GM08714 (cell line): Measurements from ENCODE around the gene CCSER1.

Experiments
- H3K4me3 ChIP-seq: fragments of 200-500 bp; sonication (Bioruptor generic); 2 replicates; pipeline ENCODE4 v1.5.1; 2014; ENCODE audit warnings: mild to moderate bottlenecking, low read length, inconsistent platforms
- ZNF274 ChIP-seq: IDR thresholded peaks from 2 replicates; pipeline ENCODE4 v1.6.1; 2012; ENCODE audit warnings: mild to moderate bottlenecking, low read depth, low read length

The CCSER1 gene

DNA sequence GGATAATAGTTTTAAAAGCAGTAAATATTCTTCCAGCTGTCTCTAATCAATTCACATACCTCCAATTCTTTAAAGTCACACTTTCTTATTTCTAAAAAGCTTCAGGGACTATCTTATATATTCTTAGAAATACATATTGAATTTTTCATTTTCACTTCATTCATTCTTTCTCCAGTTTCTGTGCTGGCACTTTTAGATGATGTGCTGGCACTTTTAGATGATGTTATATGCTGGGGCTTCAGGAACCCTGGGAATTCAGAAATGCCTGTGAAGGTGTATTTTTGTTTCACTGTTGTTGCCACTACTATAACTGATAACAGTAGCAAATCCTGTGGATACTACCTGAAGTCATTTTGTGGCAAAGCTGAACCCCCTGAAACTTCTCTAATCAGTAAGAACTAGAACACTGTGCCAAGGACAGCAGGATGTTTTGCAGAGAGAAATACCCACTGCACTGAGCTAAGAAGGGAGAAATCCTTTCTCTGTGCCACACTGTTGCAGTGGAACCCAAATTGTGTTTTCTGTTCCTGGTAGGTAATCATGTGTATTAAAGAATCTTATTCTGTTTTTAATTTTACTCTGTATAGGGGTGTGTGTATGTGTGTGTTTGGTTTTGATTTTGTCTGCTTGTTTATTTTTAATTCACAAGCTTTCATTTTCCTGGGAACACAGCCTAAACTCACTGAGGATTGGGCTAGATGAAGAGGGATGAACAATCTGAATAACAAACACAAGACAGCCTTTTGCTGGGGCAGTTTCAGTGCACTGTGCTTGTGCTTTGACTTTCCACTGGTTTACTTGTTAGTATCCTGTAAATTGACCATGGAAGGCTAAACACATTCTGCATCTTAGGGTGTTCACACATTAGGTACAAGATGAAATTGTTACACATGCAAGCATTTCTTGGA lies 898.3 kb downstream of the CCSER1 start:
- no peak for TF ChIP-seq ZNF274
- no peak overlapping the region for H3K4me3 ChIP-seq

DNA sequence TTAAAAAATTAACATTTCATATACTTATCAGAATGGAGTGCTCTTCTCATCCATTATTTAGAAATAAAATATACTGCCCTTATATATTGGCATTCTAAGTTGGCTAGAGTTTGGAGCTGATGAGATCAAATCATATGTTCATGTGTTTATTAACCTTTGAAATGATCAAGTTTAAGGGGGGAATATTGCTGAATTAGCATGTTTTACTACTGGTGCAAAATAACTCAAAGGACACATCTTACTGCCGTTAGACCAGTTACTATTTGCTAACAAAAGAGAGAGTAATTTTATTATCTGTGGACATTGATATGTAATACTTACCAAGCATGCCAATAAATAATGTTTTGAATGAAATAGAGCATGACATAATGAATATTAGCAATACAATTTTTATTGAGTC lies 901.0 kb downstream of the CCSER1 start:
- no peak for TF ChIP-seq ZNF274
- H3K4me3 ChIP-seq = no peak overlapping the region

DNA sequence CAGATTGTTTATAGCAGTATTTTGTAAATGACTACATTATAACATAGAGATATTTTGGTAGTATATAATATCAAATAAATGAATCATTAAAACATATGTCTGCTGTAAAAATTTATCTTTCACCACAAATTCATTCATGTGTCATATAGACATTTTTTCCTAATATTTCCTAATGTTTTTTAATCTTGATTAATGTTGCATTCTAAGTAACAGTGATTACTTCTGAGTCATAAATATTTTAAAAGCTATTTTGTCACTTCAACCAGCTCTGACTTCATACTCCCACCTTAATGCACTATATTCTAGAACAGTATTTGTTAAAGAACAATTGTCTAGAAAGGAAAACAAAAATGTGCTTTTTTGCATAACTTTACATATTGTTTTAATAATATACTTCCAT lies 904.6 kb downstream of the CCSER1 start:
- no peak for TF ChIP-seq ZNF274
- H3K4me3 ChIP-seq = no peak overlapping the region

DNA sequence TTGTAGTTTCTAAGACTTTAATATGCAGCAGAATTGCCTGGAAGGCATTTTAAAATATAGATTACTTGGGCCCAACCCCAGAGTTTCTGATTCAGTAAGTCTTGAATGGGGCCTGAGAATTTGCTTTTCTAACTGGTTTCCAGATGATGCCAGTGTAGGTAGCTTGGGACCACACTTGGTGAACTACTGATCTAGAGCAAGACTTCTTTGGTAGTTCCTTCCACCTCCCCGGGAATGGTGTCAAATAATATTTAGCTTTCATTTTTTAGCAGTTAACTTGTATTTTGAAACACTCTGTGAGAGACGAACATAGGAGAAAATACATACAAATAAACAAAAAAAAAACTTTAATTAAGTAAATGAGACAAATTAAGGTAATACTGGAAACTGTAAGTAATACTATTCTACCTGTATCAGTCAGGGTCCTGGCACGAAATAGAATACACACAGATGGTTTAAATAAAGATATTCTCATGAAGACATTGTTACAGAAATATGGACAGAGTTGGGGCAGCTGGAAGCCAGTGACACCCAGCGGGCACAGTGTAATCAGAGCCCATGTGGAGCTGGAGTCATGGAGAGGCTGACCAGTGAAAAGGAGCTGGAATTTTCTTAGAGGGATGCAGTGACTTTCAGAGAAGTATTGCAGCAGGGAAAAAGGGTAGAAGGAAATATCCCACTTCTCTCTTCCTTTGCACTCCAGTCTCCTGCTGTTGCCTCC lies 905.7 kb downstream of the CCSER1 start:
- no peak for TF ChIP-seq ZNF274
- no peak overlapping the region for H3K4me3 ChIP-seq

DNA sequence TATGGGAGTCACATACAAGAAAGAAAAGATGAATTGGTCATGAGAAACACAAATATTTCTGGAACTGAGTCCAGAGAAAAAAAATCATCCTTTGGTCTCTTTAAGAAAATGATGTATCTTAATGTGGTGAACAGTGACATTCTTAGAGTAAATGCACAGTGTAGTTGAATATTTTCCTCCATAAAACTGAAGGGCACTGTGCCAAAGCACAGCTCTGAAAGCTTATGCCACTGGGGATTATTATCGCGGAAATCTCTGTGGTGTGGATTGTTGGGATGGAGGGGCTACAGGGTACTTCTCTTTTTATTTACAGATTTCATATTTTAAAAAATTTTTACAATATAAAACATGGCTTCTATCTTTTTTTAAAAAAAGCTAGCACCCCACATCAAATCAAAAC lies 908.1 kb downstream of the CCSER1 start:
- H3K4me3 ChIP-seq = no peak overlapping the region
- TF ChIP-seq ZNF274 = no peak

DNA sequence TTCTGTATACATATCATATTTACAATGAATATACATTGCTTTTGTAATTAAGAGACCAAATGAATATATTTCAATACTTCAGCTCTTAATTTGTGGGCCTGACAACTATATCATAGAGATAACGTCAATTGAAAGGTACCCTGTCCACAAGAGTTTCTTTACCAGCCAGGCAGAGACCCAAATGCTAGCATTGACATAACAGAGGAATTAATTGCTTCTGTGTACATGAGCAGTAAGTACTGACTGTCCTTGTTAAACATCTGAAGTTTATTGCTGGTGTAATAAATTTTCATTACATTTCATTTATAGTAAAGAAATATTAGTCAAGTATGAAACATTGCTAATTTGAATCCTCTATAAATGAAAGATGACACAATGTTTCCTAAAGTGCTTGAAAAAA lies 910.8 kb downstream of the CCSER1 start:
- H3K4me3 ChIP-seq = no peak overlapping the region
- TF ChIP-seq ZNF274 = no peak

DNA sequence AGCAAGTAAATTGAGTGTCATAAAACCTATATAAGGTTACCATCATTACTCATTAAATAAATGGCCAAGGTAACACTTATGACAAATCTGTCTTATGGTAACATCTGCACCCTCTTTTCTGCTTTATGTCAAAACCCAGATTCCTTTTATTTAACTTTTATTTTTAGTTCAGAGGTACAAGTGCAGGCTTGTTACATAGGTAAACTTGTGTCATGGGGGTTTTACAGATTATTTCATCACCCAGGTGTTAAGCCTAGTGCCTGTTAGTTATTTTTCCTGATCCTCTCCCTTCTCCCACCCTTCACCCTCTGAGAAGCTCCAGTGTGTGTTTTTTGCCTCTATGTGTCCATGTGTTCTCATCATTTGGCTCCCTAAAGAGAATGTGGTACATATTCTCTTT lies 930.7 kb downstream of the CCSER1 start:
- TF ChIP-seq ZNF274 = no peak
- H3K4me3 ChIP-seq = no peak overlapping the region

DNA sequence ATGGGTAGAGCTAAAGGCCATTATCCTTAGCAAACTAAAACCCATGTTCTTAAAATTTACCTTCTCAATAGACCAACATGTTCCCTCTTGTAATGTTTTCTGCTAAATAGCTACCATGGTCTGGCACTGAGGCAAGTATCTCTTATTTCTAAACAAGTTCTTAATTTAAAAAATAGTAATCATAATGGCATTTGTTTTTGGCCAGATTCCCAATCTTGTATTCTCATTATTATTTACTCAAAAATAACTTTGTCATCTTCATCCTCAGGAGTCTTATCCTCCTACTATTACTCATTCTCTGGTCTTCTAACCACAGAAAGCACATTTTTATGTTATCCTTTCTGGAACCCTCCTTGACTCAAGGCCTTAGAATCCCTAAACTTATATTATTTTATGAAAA lies 931.2 kb downstream of the CCSER1 start:
- no peak for TF ChIP-seq ZNF274
- H3K4me3 ChIP-seq = no peak overlapping the region

DNA sequence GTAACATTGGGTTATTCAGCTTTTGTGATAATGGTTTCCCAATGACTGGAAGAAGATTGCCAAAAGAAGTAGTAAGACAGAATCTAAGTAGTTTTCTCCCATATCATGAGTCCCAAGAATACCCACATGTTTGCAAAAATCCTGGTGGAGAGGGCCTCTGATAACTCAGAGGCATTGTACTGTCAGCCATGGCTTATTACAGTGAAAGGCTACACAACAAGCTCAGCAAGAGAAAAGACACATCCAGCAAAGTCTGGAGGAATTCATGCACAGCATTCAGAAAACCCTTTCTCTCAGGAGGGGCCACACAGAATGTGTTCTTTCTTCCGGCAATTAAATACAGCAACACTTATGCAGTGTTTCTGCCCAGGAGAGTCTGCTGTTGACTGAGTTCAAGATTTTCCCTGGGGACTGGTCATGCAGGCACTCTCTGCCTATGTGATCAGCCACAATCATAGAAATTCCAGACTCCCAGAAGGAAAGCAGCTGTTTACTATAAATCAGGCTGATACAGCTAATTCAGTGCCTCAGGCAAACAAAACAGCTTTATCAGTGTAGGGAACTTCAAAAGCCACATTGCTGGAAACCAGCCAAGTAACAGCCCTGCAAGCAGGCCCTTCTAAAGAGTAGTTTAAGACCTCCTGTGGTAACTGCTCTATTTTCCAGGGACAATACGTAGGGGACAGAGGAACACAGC lies 937.1 kb downstream of the CCSER1 start:
- TF ChIP-seq ZNF274 = no peak
- H3K4me3 ChIP-seq = no peak overlapping the region

DNA sequence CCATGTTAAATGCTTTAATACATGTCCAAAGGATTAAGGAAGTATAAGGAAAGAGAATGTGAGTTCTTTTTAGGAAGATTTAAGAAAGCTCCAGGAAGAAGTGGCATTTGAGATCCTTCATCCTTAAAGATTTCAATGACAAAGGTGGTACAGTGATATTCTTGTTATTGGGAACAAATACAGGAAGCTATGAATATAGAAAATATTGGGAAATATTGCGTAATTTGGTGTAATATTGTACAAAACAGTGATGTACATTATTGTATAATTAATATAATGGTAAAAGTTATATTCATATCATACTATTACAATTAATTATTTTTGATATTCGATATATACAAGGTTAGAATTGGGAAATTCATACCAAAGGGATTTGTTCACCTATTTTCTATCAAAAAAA lies 937.9 kb downstream of the CCSER1 start:
- H3K4me3 ChIP-seq = no peak overlapping the region
- no peak for TF ChIP-seq ZNF274

DNA sequence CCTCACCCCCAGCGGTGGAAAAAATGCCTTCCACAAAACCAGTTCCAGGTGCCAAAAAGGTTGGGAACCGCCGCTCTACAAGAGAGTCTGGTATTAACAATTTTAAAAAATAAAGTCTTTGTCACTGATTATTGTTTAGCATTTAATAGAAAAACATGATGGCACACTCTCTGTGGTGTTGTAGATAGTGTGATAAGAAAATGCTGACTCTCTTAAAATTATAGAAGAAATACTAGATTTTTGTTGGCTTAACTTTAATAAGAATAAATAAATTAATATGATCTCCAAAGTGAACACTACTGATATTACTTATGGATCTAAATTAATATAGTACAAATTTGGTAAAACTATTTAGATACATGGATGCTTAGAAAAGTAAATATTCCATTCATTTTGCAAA lies 943.5 kb downstream of the CCSER1 start:
- no peak for TF ChIP-seq ZNF274
- H3K4me3 ChIP-seq = no peak overlapping the region

DNA sequence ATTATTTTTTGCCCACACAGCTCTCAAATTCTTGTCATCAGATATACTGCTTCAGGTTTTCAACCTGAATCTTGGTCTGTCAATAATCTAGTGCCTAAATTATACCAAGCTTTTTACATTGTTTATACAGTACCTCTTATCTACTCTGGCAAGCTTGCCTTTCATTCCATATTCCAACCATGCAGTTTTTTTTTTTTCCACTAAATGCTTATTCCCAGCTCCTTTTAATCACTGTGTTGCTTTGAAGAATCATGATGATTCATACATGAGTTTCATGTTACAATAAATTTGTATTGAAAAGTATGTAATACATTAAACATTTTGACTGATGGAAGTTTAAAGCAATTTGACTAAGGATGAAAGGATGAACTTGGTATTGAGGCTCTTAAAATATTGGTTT lies 949.0 kb downstream of the CCSER1 start:
- no peak for TF ChIP-seq ZNF274
- H3K4me3 ChIP-seq = no peak overlapping the region

DNA sequence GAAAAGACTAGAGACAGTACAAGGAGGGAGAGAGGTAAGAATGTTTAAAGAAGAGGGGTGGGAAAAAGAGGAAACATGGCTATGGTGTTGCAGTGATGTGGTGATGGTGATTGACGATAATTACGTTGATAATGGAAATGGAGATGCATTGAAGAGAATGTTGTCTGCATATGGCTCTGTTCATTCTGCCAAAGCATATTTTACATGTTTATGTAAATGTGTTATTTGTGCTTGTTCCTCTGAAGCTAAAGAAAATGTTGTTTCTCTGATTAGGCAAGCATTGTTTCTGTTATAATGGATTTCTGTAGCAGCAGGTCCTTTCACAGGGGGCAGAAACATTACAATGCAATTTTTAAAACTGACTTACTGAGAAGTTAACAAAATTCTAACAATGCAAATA lies 958.8 kb downstream of the CCSER1 start:
- H3K4me3 ChIP-seq = no peak overlapping the region
- TF ChIP-seq ZNF274 = no peak

DNA sequence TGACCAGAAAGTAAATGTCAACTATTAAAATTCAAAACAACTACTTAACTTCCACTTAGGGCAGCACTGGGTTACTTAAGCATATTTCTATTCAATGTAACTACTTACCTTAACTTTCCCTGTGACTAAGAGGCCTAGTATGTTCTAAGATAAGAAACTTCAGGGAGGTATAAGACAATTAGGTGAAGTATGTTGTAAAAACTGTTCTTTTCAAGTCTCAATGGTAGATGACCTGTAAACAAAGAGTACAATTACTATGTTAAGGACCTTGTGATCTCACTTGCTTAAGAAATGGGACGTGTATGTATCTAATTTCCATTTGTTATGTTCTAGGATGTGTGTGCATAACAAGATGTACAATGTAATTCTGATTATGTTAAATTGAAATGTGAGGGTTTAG lies 960.5 kb downstream of the CCSER1 start:
- no peak overlapping the region for H3K4me3 ChIP-seq
- no peak for TF ChIP-seq ZNF274

DNA sequence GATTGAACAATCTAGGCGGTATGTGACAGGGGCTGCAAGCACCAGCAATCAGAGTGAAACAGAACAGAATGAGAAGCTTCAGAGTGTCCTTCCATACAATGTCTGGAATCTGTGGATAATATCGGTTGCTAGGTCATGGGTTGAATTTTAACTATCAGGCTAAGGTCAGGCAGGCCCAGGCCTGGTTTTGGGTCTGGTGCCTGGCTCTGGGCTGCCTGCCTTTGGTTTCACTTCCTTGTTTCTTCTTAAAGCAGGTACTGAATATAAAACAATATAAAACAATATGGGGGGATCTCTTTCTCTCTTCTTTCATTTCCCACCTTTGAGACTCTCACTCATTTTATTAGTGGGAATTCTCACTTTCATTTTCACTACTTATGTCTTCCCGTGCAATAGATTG lies 962.0 kb downstream of the CCSER1 start:
- no peak overlapping the region for H3K4me3 ChIP-seq
- TF ChIP-seq ZNF274 = no peak
